Activated T-helper 17 cell treated with anti-CD3 and anti-CD28 coated beads, Interleukin-2, amount 50 U/mL, for 72 hours (primary cell): Measurements from ENCODE around the gene WBP1. TPM values are rescaled to one million over a fixed set of nuclear protein-coding genes. Genes with fewer than 3 reads are reported as not detected.
A peak's percentile ranks its signal among the peaks of the same experiment; 100 is the strongest.
"Not testable (repeated sequence)": the region's sequence is repeated elsewhere in the genome, so short reads cannot be mapped to it uniquely, and the experiment has no call there.

Experiments
- ATAC-seq: fragments of 150-1000 bp; cut with Tn5 transposase; replicated peaks from 2 replicates; pipeline ENCODE4 v1.10.0; 2021; ENCODE audit warnings: mild to moderate bottlenecking, moderate library complexity
- H3K27ac Mint-ChIP-seq: one replicate; pipeline ENCODE4 v1.8.0; 2022; ENCODE audit warnings: mixed read lengths
- H3K27me3 Mint-ChIP-seq: one replicate; pipeline ENCODE4 v1.8.0; 2022; ENCODE audit warnings: mixed read lengths
- H3K36me3 Mint-ChIP-seq: one replicate; pipeline ENCODE4 v1.8.0; 2022; ENCODE audit warnings: low read depth, mild to moderate bottlenecking, mixed read lengths
- H3K4me1 Mint-ChIP-seq: one replicate; pipeline ENCODE4 v1.8.0; 2022; ENCODE audit warnings: mixed read lengths
- H3K4me3 Mint-ChIP-seq: one replicate; pipeline ENCODE4 v1.8.0; 2022; ENCODE audit warnings: mild to moderate bottlenecking, mixed read lengths
- H3K9me3 Mint-ChIP-seq: one replicate; pipeline ENCODE4 v1.8.0; 2022; ENCODE audit warnings: mixed read lengths
- total RNA-seq, 2 donors: library from RNA; stranded (reverse); gene quantifications; one replicate each; pipeline ENCODE4 v1.2.3, GENCODE V29; 2022

Gene WBP1
- total RNA-seq, 2 donors from 2014 or later = 34.1 to 48.5 TPM

GRCh38 chr2:74457549-74458131 lies 598 bp upstream of the WBP1 start:
- H3K27ac Mint-ChIP-seq = peak overlapping the region; percentile 99
- ATAC-seq = peak; percentile 27
- H3K9me3 Mint-ChIP-seq = no peaks in the 10 kb centered on the region
- H3K36me3 Mint-ChIP-seq = peaks cover 56% of the 10 kb centered on the region
- H3K4me3 Mint-ChIP-seq = peak overlapping the region; percentile 100
- H3K4me1 Mint-ChIP-seq = peaks cover 46% of the 10 kb centered on the region
- H3K27me3 Mint-ChIP-seq = no peaks in the 10 kb centered on the region

GRCh38 chr2:74458938-74459363 lies 713 bp downstream of the WBP1 start:
- no peak for ATAC-seq
- Mint-ChIP-seq H3K4me1 (peaks cover 46% of the 10 kb centered on the region), H3K27ac (peak overlapping the region; percentile 99), H3K36me3 (peaks cover 65% of the 10 kb centered on the region), H3K27me3 (no peaks in the 10 kb centered on the region), H3K9me3 (no peaks in the 10 kb centered on the region), H3K4me3 (peak overlapping the region; percentile 100)

- peak overlapping the region; percentile 100 for H3K4me3 Mint-ChIP-seq
- not testable (repeated sequence) for ATAC-seq, H3K27me3 Mint-ChIP-seq, H3K9me3 Mint-ChIP-seq
- H3K4me1 Mint-ChIP-seq = peaks cover 41% of the 10 kb centered on the region
- H3K27ac Mint-ChIP-seq = peak overlapping the region; percentile 99
- peaks cover 63% of the 10 kb centered on the region for H3K36me3 Mint-ChIP-seq
These were observed 1.4 kb downstream of the WBP1 start for GRCh38 chr2:74459503-74460118.

- H3K4me1 Mint-ChIP-seq = peaks cover 36% of the 10 kb centered on the region
- H3K4me3 Mint-ChIP-seq = peak overlapping the region; percentile 100
These were observed 1.9 kb downstream of the WBP1 start for GRCh38 chr2:74460187-74460586.

GRCh38 chr2:74461187-74462053 lies 3.2 kb downstream of the WBP1 start:
- no peak overlapping the region for H3K4me3 Mint-ChIP-seq
- peaks cover 50% of the 10 kb centered on the region for H3K36me3 Mint-ChIP-seq
- no peaks in the 10 kb centered on the region for H3K9me3 Mint-ChIP-seq
- H3K27me3 Mint-ChIP-seq = no peaks in the 10 kb centered on the region
- ATAC-seq = no peak
- H3K4me1 Mint-ChIP-seq = peaks cover 23% of the 10 kb centered on the region
- H3K27ac Mint-ChIP-seq = no peak overlapping the region

More at GRCh38 chr2:74460187-74460586, 1.9 kb downstream of the WBP1 start:
- not testable (repeated sequence) for H3K9me3 Mint-ChIP-seq, ATAC-seq, H3K27me3 Mint-ChIP-seq
- peak overlapping the region; percentile 43 for H3K27ac Mint-ChIP-seq
- peaks cover 58% of the 10 kb centered on the region for H3K36me3 Mint-ChIP-seq

- no peak for ATAC-seq
- Mint-ChIP-seq H3K4me3 (peak overlapping the region; percentile 99), H3K27me3 (no peaks in the 10 kb centered on the region), H3K27ac (no peak overlapping the region), H3K9me3 (no peaks in the 10 kb centered on the region), H3K4me1 (peaks cover 16% of the 10 kb centered on the region), H3K36me3 (peaks cover 42% of the 10 kb centered on the region)
These were observed 4.0 kb downstream of the WBP1 start for GRCh38 chr2:74462054-74462785.

GRCh38 chr2:74462786-74463105 lies 4.5 kb downstream of the WBP1 start:
- Mint-ChIP-seq H3K27me3 (no peaks in the 10 kb centered on the region), H3K9me3 (no peaks in the 10 kb centered on the region), H3K36me3 (peaks cover 36% of the 10 kb centered on the region), H3K4me3 (peak overlapping the region; percentile 99), H3K4me1 (peaks cover 14% of the 10 kb centered on the region), H3K27ac (peak overlapping the region; percentile 62)
- ATAC-seq = no peak

GRCh38 chr2:74464406-74464805 lies 6.2 kb downstream of the WBP1 start:
- peaks cover 28% of the 10 kb centered on the region for H3K36me3 Mint-ChIP-seq
- no peaks in the 10 kb centered on the region for H3K27me3 Mint-ChIP-seq
- H3K4me1 Mint-ChIP-seq = peaks cover 9% of the 10 kb centered on the region
- peak overlapping the region; percentile 99 for H3K4me3 Mint-ChIP-seq
- no peaks in the 10 kb centered on the region for H3K9me3 Mint-ChIP-seq
- H3K27ac Mint-ChIP-seq = peak overlapping the region; percentile 70
- no peak for ATAC-seq

- not testable (repeated sequence) for H3K9me3 Mint-ChIP-seq, H3K4me1 Mint-ChIP-seq, ATAC-seq, H3K27me3 Mint-ChIP-seq
- Mint-ChIP-seq H3K4me3 (peak overlapping the region; percentile 98), H3K36me3 (peaks cover 52% of the 10 kb centered on the region), H3K27ac (peak overlapping the region; percentile 81)
These were observed 12.5 kb downstream of the WBP1 start for GRCh38 chr2:74470742-74471141.

GRCh38 chr2:74471332-74472065 lies 13.3 kb downstream of the WBP1 start:
- H3K27ac Mint-ChIP-seq = peak overlapping the region; percentile 97
- peaks cover 9% of the 10 kb centered on the region for H3K4me1 Mint-ChIP-seq
- ATAC-seq = no peak
- peak overlapping the region; percentile 98 for H3K4me3 Mint-ChIP-seq
- H3K9me3 Mint-ChIP-seq = no peaks in the 10 kb centered on the region
- H3K27me3 Mint-ChIP-seq = no peaks in the 10 kb centered on the region
- peaks cover 54% of the 10 kb centered on the region for H3K36me3 Mint-ChIP-seq

- peaks cover 58% of the 10 kb centered on the region for H3K36me3 Mint-ChIP-seq
- no peaks in the 10 kb centered on the region for H3K27me3 Mint-ChIP-seq
- H3K4me3 Mint-ChIP-seq = peak within 1 kb of the TSS; percentile 98
- peak within 1 kb of the TSS; percentile 97 for H3K27ac Mint-ChIP-seq
- H3K9me3 Mint-ChIP-seq = no peaks in the 10 kb centered on the region
- peak; percentile 96 for ATAC-seq
- peaks cover 10% of the 10 kb centered on the region for H3K4me1 Mint-ChIP-seq
These were observed 14.1 kb downstream of the WBP1 start, which contains the start of gene MRPL53 for GRCh38 chr2:74472086-74472944. MRPL53 (minus strand) TSS chr2:74472680; CDS start chr2:74472660, 20 bp downstream.

GRCh38 chr2:74472945-74473258 lies 14.7 kb downstream of the WBP1 start:
- Mint-ChIP-seq H3K27ac (peak overlapping the region; percentile 97), H3K4me1 (peaks cover 14% of the 10 kb centered on the region), H3K36me3 (peaks cover 63% of the 10 kb centered on the region), H3K9me3 (no peaks in the 10 kb centered on the region), H3K4me3 (peak overlapping the region; percentile 98), H3K27me3 (no peaks in the 10 kb centered on the region)
- no peak for ATAC-seq

- ATAC-seq = no peak
- Mint-ChIP-seq H3K4me3 (peak overlapping the region; percentile 98), H3K9me3 (no peaks in the 10 kb centered on the region), H3K27me3 (no peaks in the 10 kb centered on the region), H3K36me3 (peaks cover 71% of the 10 kb centered on the region), H3K27ac (no peak overlapping the region), H3K4me1 (peaks cover 14% of the 10 kb centered on the region)
These were observed 16.2 kb downstream of the WBP1 start for GRCh38 chr2:74474481-74474880.
